HepG2 (cell line): ENCODE measurements around the gene HAP1. TPM values are rescaled to one million over a fixed set of nuclear protein-coding genes. Genes with fewer than 3 reads are reported as not detected.

Experiments
- ATAC-seq: fragments of 200-7000 bp; cut with Tn5 transposase; 3 replicates; pipeline ENCODE4 v1.9.1; 2020; ENCODE audit warnings: mild to moderate bottlenecking, moderate library complexity
- BruUV-seq: library from RNA; stranded (reverse); fragments of 400-500 nt; replicated peaks from 2 replicates; lab custom pipeline; 2021; lab: Mats Ljungman, UMichigan
- CTCF ChIA-PET: fragments of 300-600 bp; formaldehyde crosslinking; extraction: SDS; loops from one replicate; lab custom pipeline; 2021; ENCODE audit warnings: low total read pairs, inconsistent platforms, low intra/inter-chr PET ratio; lab: Yijun Ruan, JAX
- POLR2A ChIA-PET: fragments of 350-600 bp; sonication (Branson Sonifier 250); formaldehyde crosslinking; loops from one replicate; lab custom pipeline; 2020; ENCODE audit warnings: antibody characterized with exemption, inconsistent platforms; lab: Yijun Ruan, JAX
- DNase-seq: peaks from one replicate; pipeline ENCODE4 v3.0.0-alpha.2; 2015; ENCODE audit warnings: low spot score
- FAIRE-seq: peaks from 3 replicates; lab custom pipeline; 2011; peaks lifted over from hg19 to GRCh38; lab: Jason Lieb, UNC
- H2AFZ ChIP-seq: one replicate; pipeline ENCODE4 v1.6.1; 2011; ENCODE audit warnings: low read length, inconsistent platforms
- H3K27ac ChIP-seq: fragments of 300-600 bp; 3 replicates; pipeline ENCODE4 v1.8.0; 2011; ENCODE audit warnings: mixed run types, mild to moderate bottlenecking, mixed read lengths, low read length, inconsistent platforms; ENCODE audit not compliant: insufficient read depth; ENCODE audit errors: extremely low read length
- H3K27me3 ChIP-seq, 2 experiments: fragments of 200-600 bp in 1 of 2; 2 replicates in 1 of 2; 3 replicates in 1 of 2; pipeline versions ENCODE4 v1.6.0 to v1.8.0; 2011; ENCODE audit warnings: low read length in 2 of 2, mild to moderate bottlenecking in 2 of 2, moderate library complexity in 2 of 2, inconsistent platforms in 1 of 2; ENCODE audit not compliant: insufficient read depth in 2 of 2, control insufficient read depth in 1 of 2
- H3K36me3 ChIP-seq, 2 experiments: fragments of 200-600 bp in 1 of 2; replicated peaks in 1 of 2; 2 replicates in 1 of 2; 3 replicates in 1 of 2; pipeline versions ENCODE4 v1.5.1 to v1.8.0; 2011; ENCODE audit warnings: low read length in 2 of 2, inconsistent platforms in 1 of 2; ENCODE audit not compliant: insufficient read depth in 2 of 2, control insufficient read depth in 1 of 2
- H3K4me1 ChIP-seq: 2 replicates; pipeline ENCODE4 v1.5.1; 2012; ENCODE audit warnings: low read length, inconsistent platforms; ENCODE audit not compliant: insufficient read depth
- H3K4me2 ChIP-seq: 2 replicates; pipeline ENCODE4 v1.6.0; 2011; ENCODE audit warnings: low read depth, low read length, inconsistent platforms
- H3K4me3 ChIP-seq, 3 experiments: fragments of 200-600 bp in 1 of 3; sonication (generic), shearing (Covaris generic) in 1 of 3; replicated peaks in 1 of 3; 2 replicates each; pipeline ENCODE4 v1.5.1; 2011 to 2016; ENCODE audit warnings: low read length in 3 of 3, inconsistent platforms in 2 of 3, low read depth in 2 of 3, mild to moderate bottlenecking in 2 of 3, control low read depth in 1 of 3, mixed read lengths in 1 of 3; ENCODE audit not compliant: insufficient read depth in 1 of 3
- H3K79me2 ChIP-seq: one replicate; pipeline ENCODE4 v1.6.1; 2011; ENCODE audit warnings: low read length, inconsistent platforms; ENCODE audit not compliant: insufficient read depth
- H3K9ac ChIP-seq: 2 replicates; pipeline ENCODE4 v1.6.0; 2011; ENCODE audit warnings: mild to moderate bottlenecking, low read depth, low read length, inconsistent platforms; ENCODE audit not compliant: insufficient read depth
- H3K9me3 ChIP-seq: 2 replicates; pipeline ENCODE4 v1.5.1; 2012; ENCODE audit warnings: mild to moderate bottlenecking, low read length
- H4K20me1 ChIP-seq: 2 replicates; pipeline ENCODE4 v1.6.0; 2011; ENCODE audit warnings: inconsistent platforms, mild to moderate bottlenecking, low read length, moderate library complexity; ENCODE audit not compliant: insufficient read depth
- CBFB ChIP-seq: sonication (generic); formaldehyde crosslinking; IDR thresholded peaks from 2 replicates; pipeline ENCODE4 v1.4.0; 2020; ENCODE audit warnings: missing genetic modification reagents
- CC2D1A ChIP-seq: sonication (generic); formaldehyde crosslinking; IDR thresholded peaks from 2 replicates; pipeline ENCODE4 v1.8.1; 2023; ENCODE audit warnings: mild to moderate bottlenecking, missing genetic modification reagents
- CENPX ChIP-seq: sonication (generic); formaldehyde crosslinking; IDR thresholded peaks from 2 replicates; pipeline ENCODE4 v1.9.0; 2021; ENCODE audit warnings: mild to moderate bottlenecking, missing genetic modification reagents, moderate library complexity
- ETV6 ChIP-seq: sonication (generic); formaldehyde crosslinking; conservative IDR thresholded peaks from 2 replicates; pipeline ENCODE4 v1.4.0; 2020; ENCODE audit warnings: missing genetic modification reagents
- HNF4G ChIP-seq, 2 experiments: sonication (generic) in 1 of 2; formaldehyde crosslinking in 1 of 2; IDR thresholded peaks; 2 replicates each; pipeline versions ENCODE4 v1.4.0 to v1.6.1; 2011 to 2020; ENCODE audit warnings: borderline replicate concordance in 2 of 2, low read depth in 2 of 2, mild to moderate bottlenecking in 2 of 2, low read length in 1 of 2, missing genetic modification reagents in 1 of 2, moderate library complexity in 1 of 2
- HOXA3 ChIP-seq: sonication (generic); formaldehyde crosslinking; IDR thresholded peaks from 2 replicates; pipeline ENCODE4 v1.5.0; 2020; ENCODE audit warnings: missing genetic modification reagents
- NR1H2 ChIP-seq: sonication (generic); formaldehyde crosslinking; IDR thresholded peaks from 2 replicates; pipeline ENCODE4 v1.8.1; 2022; ENCODE audit warnings: low read depth, missing genetic modification reagents, borderline replicate concordance
- RXRB ChIP-seq: IDR thresholded peaks from 2 replicates; pipeline ENCODE4 v1.6.1; 2016; ENCODE audit warnings: borderline replicate concordance, missing genetic modification reagents, missing compliant biosample characterization
- SOX6 ChIP-seq, 2 experiments: fragments of 450-650 bp in 1 of 2; sonication (generic) in 1 of 2; formaldehyde crosslinking in 1 of 2; IDR thresholded peaks; 2 replicates each; pipeline versions ENCODE4 v1.4.0 to v1.6.1; 2017 to 2020; ENCODE audit warnings: antibody characterized with exemption in 1 of 2, mild to moderate bottlenecking in 1 of 2, missing genetic modification reagents in 1 of 2
- TMF1 ChIP-seq: sonication (generic); formaldehyde crosslinking; IDR thresholded peaks from 2 replicates; pipeline ENCODE4 v1.8.1; 2022; ENCODE audit warnings: low read depth, missing genetic modification reagents
- TOE1 ChIP-seq: sonication (generic); formaldehyde crosslinking; IDR thresholded peaks from 2 replicates; pipeline ENCODE4 v1.4.0; 2020; ENCODE audit warnings: mild to moderate bottlenecking, missing genetic modification reagents
- ZNF253 ChIP-seq: sonication (generic); formaldehyde crosslinking; IDR thresholded peaks from 2 replicates; pipeline ENCODE4 v1.8.0; 2022; ENCODE audit warnings: mild to moderate bottlenecking, missing genetic modification reagents, borderline replicate concordance
- ZNF430 ChIP-seq: sonication (generic); formaldehyde crosslinking; IDR thresholded peaks from 2 replicates; pipeline ENCODE4 v1.9.0; 2021; ENCODE audit warnings: mild to moderate bottlenecking, missing genetic modification reagents
- ZNF616 ChIP-seq: sonication (generic); formaldehyde crosslinking; IDR thresholded peaks from 2 replicates; pipeline ENCODE4 v1.5.0; 2020; ENCODE audit warnings: low read depth, mild to moderate bottlenecking, missing genetic modification reagents
- ZNF670 ChIP-seq: sonication (generic); formaldehyde crosslinking; IDR thresholded peaks from 2 replicates; pipeline ENCODE4 v1.8.0; 2022; ENCODE audit warnings: mild to moderate bottlenecking, missing genetic modification reagents, borderline replicate concordance
- ZNF7 ChIP-seq: IDR thresholded peaks from 2 replicates; pipeline ENCODE4 v1.6.1; 2016; ENCODE audit warnings: missing biosample characterization, missing genetic modification reagents
- WGBS: methylation state at CpG from one replicate; pipeline ENCODE4 v1.1.6; 2017; ENCODE audit warnings: low lambda C conversion rate; 5-methylcytosine and 5-hydroxymethylcytosine counted together
- in situ Hi-C: cut with HindIII; loops from 2 replicates; pipeline ENCODE4 v1.10.0; 2017; ENCODE audit warnings: low pct_unique_long_range_greater_than_20kb; ENCODE audit not compliant: extremely low pct_ligation_motif_present
- intact Hi-C: fragments of 100-400 bp; cut with micrococcal nuclease; formaldehyde crosslinking; loops from one replicate; pipeline ENCODE4 v1.10.0; 2022; ENCODE audit not compliant: unreplicated experiment
- polyA plus RNA-seq, 8 experiments: library from polyadenylated mRNA; depleted of rRNA in 3 of 8; stranded (reverse) in 7 of 8; unstranded in 1 of 8; fragments of >200 nt; fragmentation: Illumina TruSeq in 4 of 8; extraction: Trizol in 4 of 8; gene quantifications; 2 replicates each; pipeline versions ENCODE4 v1.2.1 to v1.2.3, GENCODE V29; 2011 to 2016; ENCODE audit warnings: low read depth in 4 of 8, missing spikeins in 1 of 8, mixed read lengths in 1 of 8; ENCODE audit not compliant: insufficient read depth in 1 of 8
- total RNA-seq, 5 experiments: library from RNA; depleted of rRNA; stranded (reverse); fragments of >200 nt; fragmentation: Illumina TruSeq; extraction: Trizol; gene quantifications; 2 replicates each; pipeline ENCODE4 v1.2.3, GENCODE V29; 2016; ENCODE audit warnings: low read depth in 1 of 5
- TF ChIP-seq, protein P1 (sequence below): sonication (generic); formaldehyde crosslinking; IDR thresholded peaks from 2 replicates; pipeline ENCODE4 v1.5.0; 2020; ENCODE audit warnings: mild to moderate bottlenecking, missing genetic modification reagents, moderate library complexity
- TF ChIP-seq, protein P2 (sequence below): sonication (generic); formaldehyde crosslinking; IDR thresholded peaks from 2 replicates; pipeline ENCODE4 v1.5.1; 2020; ENCODE audit warnings: mild to moderate bottlenecking, missing genetic modification reagents
- TF ChIP-seq, protein P3 (sequence below), 2 experiments: fragments of 450-650 bp in 1 of 2; sonication (generic) in 1 of 2; formaldehyde crosslinking; IDR thresholded peaks; 2 replicates each; pipeline versions ENCODE4 v1.5.0 to v1.8.0; 2020 to 2022; ENCODE audit warnings: mild to moderate bottlenecking in 1 of 2, missing genetic modification reagents in 1 of 2

HAP1 gene
- total and polyA plus RNA-seq, 2 of the 13 experiments (the other 11 are each of a cell fraction or from before 2014, with no cell fraction given): 0.07 TPM

DNA sequence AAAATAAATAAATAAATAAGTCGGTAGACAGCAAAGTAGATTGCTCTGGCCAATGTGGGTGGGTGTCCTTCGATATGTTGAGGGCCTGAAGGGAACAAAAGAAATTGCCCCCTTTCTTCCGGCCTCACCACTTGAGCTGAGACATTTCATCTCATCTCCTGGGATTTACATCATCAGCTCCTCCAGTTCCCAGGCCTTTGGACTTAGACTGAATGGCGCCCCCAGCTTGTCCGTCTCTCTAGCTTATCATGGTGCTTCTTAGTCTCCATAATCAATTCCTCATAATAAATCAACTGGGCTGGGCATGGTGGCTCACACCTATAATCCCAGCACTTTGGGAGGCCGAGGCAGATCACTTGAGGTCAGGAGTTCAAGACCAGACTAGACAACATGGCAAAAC is 13.8 kb upstream of the HAP1 start:
- ChIA-PET POLR2A (interaction anchor here (0.9 to 1.4 kb wide), 3 partner anchors 18 to 59 kb away, joined by 3 read pairs; no protein-coding TSS in a partner anchor), CTCF (no interaction called here)
- no peak for ATAC-seq
- 41% methylated on average over 6 of the region's 6 CpGs for WGBS
- Histone ChIP-seq H3K36me3 (no peaks in the 10 kb centered on the region), H3K9ac (no peak overlapping the region), H3K4me1 (peaks cover 40% of the 10 kb centered on the region), H3K27me3 (peaks cover 0 to 5% of the 10 kb centered on the region in 2 experiments; a peak in 2 of 5 replicates), H4K20me1 (no peaks in the 10 kb centered on the region), H3K9me3 (no peaks in the 10 kb centered on the region), H3K27ac (no peak overlapping the region), H3K79me2 (no peaks in the 10 kb centered on the region), H3K4me3 (no peak overlapping the region), H3K4me2 (no peak overlapping the region), H2AFZ (no peak overlapping the region)
- intact Hi-C loops: no loop called here
- no peak for FAIRE-seq
- BruUV-seq: no TSS peak
- TF ChIP-seq CENPX (CRISPR knock-in tag): no peak
- no peak for TF ChIP-seq ZNF670
- no peak for TF ChIP-seq ZNF616 (CRISPR knock-in tag)
- TF ChIP-seq HNF4G (IDR thresholded peaks at IDR 0.05; ENCODE audit: borderline replicate concordance, low read depth, low read length): 0 out of 2 replicates have a peak, but pooled peaks have one; percentile 17
- no peak for TF ChIP-seq HNF4G (CRISPR knock-in tag; IDR thresholded peaks at IDR 0.05; ENCODE audit: borderline replicate concordance, low read depth)
- no peak for TF ChIP-seq HOXA3
- TF ChIP-seq CBFB: no peak
- TF ChIP-seq TOE1 (CRISPR knock-in tag): no peak
- TF ChIP-seq ZNF430 (CRISPR knock-in tag): no peak
- TF ChIP-seq RXRB (CRISPR knock-in tag): no peak
- TF ChIP-seq ZNF7 (CRISPR knock-in tag): 0 out of 2 replicates have a peak, but pooled peaks have one; percentile 30
- no peak for TF ChIP-seq ETV6 (CRISPR knock-in tag)
- TF ChIP-seq, protein P1, sequence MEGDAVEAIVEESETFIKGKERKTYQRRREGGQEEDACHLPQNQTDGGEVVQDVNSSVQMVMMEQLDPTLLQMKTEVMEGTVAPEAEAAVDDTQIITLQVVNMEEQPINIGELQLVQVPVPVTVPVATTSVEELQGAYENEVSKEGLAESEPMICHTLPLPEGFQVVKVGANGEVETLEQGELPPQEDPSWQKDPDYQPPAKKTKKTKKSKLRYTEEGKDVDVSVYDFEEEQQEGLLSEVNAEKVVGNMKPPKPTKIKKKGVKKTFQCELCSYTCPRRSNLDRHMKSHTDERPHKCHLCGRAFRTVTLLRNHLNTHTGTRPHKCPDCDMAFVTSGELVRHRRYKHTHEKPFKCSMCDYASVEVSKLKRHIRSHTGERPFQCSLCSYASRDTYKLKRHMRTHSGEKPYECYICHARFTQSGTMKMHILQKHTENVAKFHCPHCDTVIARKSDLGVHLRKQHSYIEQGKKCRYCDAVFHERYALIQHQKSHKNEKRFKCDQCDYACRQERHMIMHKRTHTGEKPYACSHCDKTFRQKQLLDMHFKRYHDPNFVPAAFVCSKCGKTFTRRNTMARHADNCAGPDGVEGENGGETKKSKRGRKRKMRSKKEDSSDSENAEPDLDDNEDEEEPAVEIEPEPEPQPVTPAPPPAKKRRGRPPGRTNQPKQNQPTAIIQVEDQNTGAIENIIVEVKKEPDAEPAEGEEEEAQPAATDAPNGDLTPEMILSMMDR (CRISPR knock-in tag): 0 out of 2 replicates have a peak, but pooled peaks have one; percentile 13
- no peak for TF ChIP-seq CC2D1A (CRISPR knock-in tag)
- no peak for TF ChIP-seq ZNF253 (CRISPR knock-in tag)
- TF ChIP-seq NR1H2 (CRISPR knock-in tag): no peak
- no peak for TF ChIP-seq TMF1 (CRISPR knock-in tag)
- TF ChIP-seq, protein P2, sequence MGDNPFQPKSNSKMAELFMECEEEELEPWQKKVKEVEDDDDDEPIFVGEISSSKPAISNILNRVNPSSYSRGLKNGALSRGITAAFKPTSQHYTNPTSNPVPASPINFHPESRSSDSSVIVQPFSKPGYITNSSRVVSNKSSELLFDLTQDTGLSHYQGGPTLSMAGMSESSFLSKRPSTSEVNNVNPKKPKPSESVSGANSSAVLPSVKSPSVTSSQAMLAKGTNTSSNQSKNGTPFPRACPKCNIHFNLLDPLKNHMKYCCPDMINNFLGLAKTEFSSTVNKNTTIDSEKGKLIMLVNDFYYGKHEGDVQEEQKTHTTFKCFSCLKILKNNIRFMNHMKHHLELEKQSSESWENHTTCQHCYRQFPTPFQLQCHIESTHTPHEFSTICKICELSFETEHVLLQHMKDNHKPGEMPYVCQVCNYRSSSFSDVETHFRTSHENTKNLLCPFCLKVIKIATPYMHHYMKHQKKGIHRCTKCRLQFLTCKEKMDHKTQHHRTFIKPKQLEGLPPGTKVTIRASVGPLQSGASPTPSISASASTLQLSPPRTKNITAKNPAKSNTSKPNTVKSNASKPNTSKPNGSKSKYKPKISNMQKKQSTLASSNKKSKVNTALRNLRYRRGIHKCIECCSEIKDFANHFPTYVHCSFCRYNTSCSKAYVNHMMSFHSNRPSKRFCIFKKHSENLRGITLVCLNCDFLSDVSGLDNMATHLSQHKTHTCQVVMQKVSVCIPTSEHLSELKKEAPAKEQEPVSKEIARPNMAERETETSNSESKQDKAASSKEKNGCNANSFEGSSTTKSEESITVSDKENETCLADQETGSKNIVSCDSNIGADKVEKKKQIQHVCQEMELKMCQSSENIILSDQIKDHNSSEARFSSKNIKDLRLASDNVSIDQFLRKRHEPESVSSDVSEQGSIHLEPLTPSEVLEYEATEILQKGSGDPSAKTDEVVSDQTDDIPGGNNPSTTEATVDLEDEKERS: no peak
- TF ChIP-seq SOX6 (IDR thresholded peaks at IDR 0.05): no peak
- peak; percentile 33; the same call in 1 of the 2 replicates for TF ChIP-seq SOX6 (CRISPR knock-in tag; IDR thresholded peaks at IDR 0.05)
- TF ChIP-seq, protein P3, sequence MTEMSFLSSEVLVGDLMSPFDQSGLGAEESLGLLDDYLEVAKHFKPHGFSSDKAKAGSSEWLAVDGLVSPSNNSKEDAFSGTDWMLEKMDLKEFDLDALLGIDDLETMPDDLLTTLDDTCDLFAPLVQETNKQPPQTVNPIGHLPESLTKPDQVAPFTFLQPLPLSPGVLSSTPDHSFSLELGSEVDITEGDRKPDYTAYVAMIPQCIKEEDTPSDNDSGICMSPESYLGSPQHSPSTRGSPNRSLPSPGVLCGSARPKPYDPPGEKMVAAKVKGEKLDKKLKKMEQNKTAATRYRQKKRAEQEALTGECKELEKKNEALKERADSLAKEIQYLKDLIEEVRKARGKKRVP (CRISPR knock-in tag; IDR thresholded peaks at IDR 0.05): 0 out of 4 replicates have a peak, but pooled peaks of 1 of the 2 experiments have one; percentile 28
- in situ Hi-C loops: no loop called here
- no peak for DNase-seq
